IMR-90 (cell line): ENCODE results near the gene HYPK. TPM values are rescaled to one million over a fixed set of nuclear protein-coding genes. Genes with fewer than 3 reads are reported as not detected.
A peak's percentile ranks its signal among the peaks of the same experiment; 100 is the strongest.

Experiments used
- ATAC-seq: fragments of 200-7000 bp; cut with Tn5 transposase; 2 replicates; pipeline ENCODE4 v1.9.1; 2020; ENCODE audit warnings: low read depth, mild to moderate bottlenecking, moderate library complexity
- BruUV-seq: library from RNA; stranded (reverse); fragments of 400-500 nt; replicated peaks from 2 replicates; lab custom pipeline; 2021; lab: Mats Ljungman, UMichigan
- CTCF ChIA-PET: fragments of 300-600 bp; formaldehyde crosslinking; extraction: SDS; loops from one replicate; lab custom pipeline; 2021; ENCODE audit warnings: antibody characterized with exemption; lab: Yijun Ruan, JAX
- POLR2A ChIA-PET: fragments of 300-600 bp; sonication (Branson Sonifier 250); formaldehyde crosslinking; loops from one replicate; lab custom pipeline; 2022; ENCODE audit warnings: antibody characterized with exemption; ENCODE audit not compliant: unreplicated experiment; lab: Charles Lee
- DNase-seq: peaks from one replicate; pipeline ENCODE4 v3.0.0; 2013
- H2AFZ ChIP-seq: replicated peaks from 2 replicates; pipeline ENCODE3; 2013; ENCODE audit warnings: low read length, mild to moderate bottlenecking; ENCODE audit not compliant: poor library complexity
- H2AK5ac ChIP-seq: 2 replicates; pipeline ENCODE4 v1.6.1; 2013; ENCODE audit warnings: low read depth, low read length, inconsistent platforms
- H2AK9ac ChIP-seq: replicated peaks from 2 replicates; pipeline ENCODE3; 2013; ENCODE audit warnings: mild to moderate bottlenecking, low read depth, low read length, moderate library complexity; ENCODE audit not compliant: poor library complexity
- H2BK120ac ChIP-seq: 2 replicates; pipeline ENCODE4 v1.6.1; 2013; ENCODE audit warnings: low read depth, low read length, inconsistent platforms
- H2BK15ac ChIP-seq: 3 replicates; pipeline ENCODE4 v1.6.1; 2013; ENCODE audit warnings: low read depth, low read length, inconsistent platforms
- H2BK20ac ChIP-seq: 2 replicates; pipeline ENCODE4 v1.6.1; 2013; ENCODE audit warnings: low read depth, mild to moderate bottlenecking, inconsistent platforms, low read length, moderate library complexity
- H2BK5ac ChIP-seq: 2 replicates; pipeline ENCODE4 v1.6.1; 2013; ENCODE audit warnings: mild to moderate bottlenecking, low read depth, low read length, inconsistent platforms; ENCODE audit not compliant: poor library complexity, severe bottlenecking
- H3K14ac ChIP-seq: replicated peaks from 2 replicates; pipeline ENCODE4 v1.6.1; 2013; ENCODE audit warnings: low read depth, low read length, inconsistent platforms
- H3K18ac ChIP-seq: 2 replicates; pipeline ENCODE4 v1.6.1; 2013; ENCODE audit warnings: low read depth, low read length, control low read depth
- H3K23ac ChIP-seq: 2 replicates; pipeline ENCODE4 v1.6.1; 2013; ENCODE audit warnings: low read depth, low read length, inconsistent platforms
- H3K27ac ChIP-seq: 2 replicates; pipeline ENCODE4 v1.5.1; 2013; ENCODE audit warnings: mild to moderate bottlenecking, control low read depth, low read length; ENCODE audit not compliant: insufficient read depth
- H3K27me3 ChIP-seq: 2 replicates; pipeline ENCODE4 v1.6.1; 2013; ENCODE audit warnings: low read length; ENCODE audit not compliant: control insufficient read depth, insufficient read depth
- H3K36me3 ChIP-seq: 2 replicates; pipeline ENCODE4 v1.6.1; 2013; ENCODE audit warnings: low read length, mixed read lengths; ENCODE audit not compliant: control insufficient read depth, insufficient read depth
- H3K4ac ChIP-seq: 2 replicates; pipeline ENCODE4 v1.6.1; 2013; ENCODE audit warnings: low read depth, low read length, inconsistent platforms
- H3K4me1 ChIP-seq: 2 replicates; pipeline ENCODE4 v1.6.1; 2013; ENCODE audit warnings: low read length, mixed read lengths; ENCODE audit not compliant: control insufficient read depth, insufficient read depth
- H3K4me2 ChIP-seq: 2 replicates; pipeline ENCODE4 v1.6.1; 2013; ENCODE audit warnings: low read depth, mild to moderate bottlenecking, control low read depth, low read length, moderate library complexity
- H3K4me3 ChIP-seq: 2 replicates; pipeline ENCODE4 v1.5.1; 2013; ENCODE audit warnings: low read depth, mild to moderate bottlenecking, control low read depth, low read length, moderate library complexity; ENCODE audit not compliant: insufficient read depth
- H3K56ac ChIP-seq: 2 replicates; pipeline ENCODE4 v1.6.1; 2013; ENCODE audit warnings: low read length, inconsistent platforms; ENCODE audit not compliant: insufficient read depth; ENCODE audit errors: extremely low read depth
- H3K79me1 ChIP-seq, 2 experiments: 2 replicates each; pipeline ENCODE4 v1.6.1; 2013; ENCODE audit warnings: low read length in 2 of 2, inconsistent platforms in 1 of 2, low read depth in 1 of 2
- H3K9ac ChIP-seq: 2 replicates; pipeline ENCODE4 v1.6.1; 2013; ENCODE audit warnings: low read depth, low read length, control low read depth
- H3K9me1 ChIP-seq: 2 replicates; pipeline ENCODE4 v1.6.1; 2013; ENCODE audit warnings: low read length, inconsistent platforms; ENCODE audit not compliant: insufficient read depth
- H3K9me3 ChIP-seq: 2 replicates; pipeline ENCODE4 v1.6.1; 2013; ENCODE audit warnings: low read length; ENCODE audit not compliant: control insufficient read depth, insufficient read depth
- H4K20me1 ChIP-seq: 2 replicates; pipeline ENCODE4 v1.6.1; 2013; ENCODE audit warnings: low read length, inconsistent platforms; ENCODE audit not compliant: insufficient read depth
- H4K5ac ChIP-seq: 2 replicates; pipeline ENCODE4 v1.6.1; 2013; ENCODE audit warnings: mild to moderate bottlenecking, low read depth, low read length, control low read depth
- H4K8ac ChIP-seq, 2 experiments: 2 replicates each; pipeline ENCODE4 v1.6.1; 2013; ENCODE audit warnings: low read depth in 2 of 2, low read length in 2 of 2, control low read depth in 1 of 2, inconsistent platforms in 1 of 2
- H4K91ac ChIP-seq: 2 replicates; pipeline ENCODE4 v1.6.1; 2013; ENCODE audit warnings: low read depth, low read length, inconsistent platforms; ENCODE audit not compliant: insufficient read depth
- MAZ ChIP-seq: IDR thresholded peaks from 2 replicates; pipeline ENCODE4 v1.6.1; 2012; ENCODE audit warnings: low read depth, mild to moderate bottlenecking, low read length, improper control_type of control experiment, moderate library complexity, borderline replicate concordance
- RFX5 ChIP-seq: IDR thresholded peaks from 2 replicates; pipeline ENCODE4 v1.8.0; 2012; ENCODE audit warnings: low read depth, mild to moderate bottlenecking, low read length, moderate library complexity
- SMC3 ChIP-seq: fragments of 150-350 bp; IDR thresholded peaks from 2 replicates; pipeline ENCODE4 v1.6.1; 2016; ENCODE audit warnings: low read depth, mild to moderate bottlenecking, antibody characterized with exemption, low read length, moderate library complexity
- WGBS, 2 experiments: methylation state at CpG; one replicate each; pipeline versions ENCODE4 v1.1.5 to v1.1.7; 2013; ENCODE audit warnings: missing lambda C conversion rate in 2 of 2; ENCODE audit not compliant: insufficient read length in 1 of 2; ENCODE audit errors: extremely low coverage in 2 of 2; 5-methylcytosine and 5-hydroxymethylcytosine counted together
- dilution Hi-C: fragments of 300-500 bp; cut with HindIII; formaldehyde crosslinking; loops from one replicate; pipeline ENCODE4 v1.14.3; 2018; ENCODE audit warnings: low sequenced_read_pairs; ENCODE audit not compliant: unreplicated experiment
- in situ Hi-C: fragments of 300-500 bp; cut with MboI; formaldehyde crosslinking; loops from 3 replicates; pipeline ENCODE4 v1.14.3; 2019; ENCODE audit warnings: low sequenced_read_pairs, inconsistent platforms, mixed read lengths
- intact Hi-C: fragments of 100-400 bp; cut with micrococcal nuclease; formaldehyde crosslinking; loops from 2 replicates; pipeline ENCODE4 v1.10.0; 2022
- polyA plus RNA-seq, 3 experiments: library from polyadenylated mRNA; depleted of rRNA; stranded (reverse); fragments of >200 nt; gene quantifications; 2 replicates each; pipeline ENCODE4 v1.2.3, GENCODE V29; 2012; ENCODE audit warnings: low replicate concordance in 1 of 3
- total RNA-seq: library from RNA; depleted of rRNA; stranded (reverse); fragments of >200 nt; gene quantifications from 2 replicates; pipeline ENCODE4 v1.2.3, GENCODE V29; 2012

HYPK gene
- total and polyA plus RNA-seq, 2 of the 4 experiments (the other 2 are of a cell fraction) = 1.4 to 9.1 TPM

DNA sequence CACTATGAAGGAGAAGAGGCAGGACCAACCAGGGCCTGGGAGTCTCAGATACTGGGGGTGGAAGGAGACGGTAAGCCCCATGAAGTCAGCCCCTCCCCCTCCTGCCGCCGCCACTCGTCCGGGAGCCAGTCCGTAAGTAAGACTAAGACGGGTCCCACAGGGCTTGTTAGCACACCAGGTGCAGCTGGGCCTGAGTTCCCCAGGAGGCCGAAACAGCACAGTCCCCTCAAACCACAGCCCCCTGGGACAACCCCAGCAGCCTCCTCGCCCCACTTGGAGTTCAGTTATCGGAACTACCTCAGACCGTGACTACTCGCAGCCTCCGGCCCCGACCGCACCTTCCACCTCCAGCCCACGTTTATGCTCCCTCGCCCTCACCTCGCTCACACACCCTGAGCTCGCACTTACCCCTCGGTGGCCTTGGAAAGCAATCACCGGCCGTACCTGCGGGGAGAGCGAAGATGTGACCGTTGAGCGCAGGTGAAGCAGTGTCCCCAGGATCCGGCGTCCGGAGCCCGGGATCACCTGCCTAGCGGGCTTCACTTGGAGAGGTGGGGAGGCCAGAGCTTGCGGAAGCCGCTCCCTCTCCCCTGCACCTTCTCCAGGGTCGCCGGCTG, 24.2 kb upstream of the HYPK start:
- 0 out of 2 replicates have a peak overlapping the region, but pooled peaks have one; percentile 26 for H3K9ac ChIP-seq
- no peaks in the 10 kb centered on the region for H3K27me3 ChIP-seq
- H3K56ac ChIP-seq = no peak overlapping the region
- TF ChIP-seq SMC3 = no peak
- no peak for TF ChIP-seq RFX5
- TF ChIP-seq MAZ = no peak
- H3K36me3 ChIP-seq = peaks cover 11% of the 10 kb centered on the region
- H3K4me2 ChIP-seq = peak overlapping the region; percentile 84
- 0 out of 2 replicates have a peak, but pooled peaks cover 4% of the 10 kb centered on the region for H3K9me1 ChIP-seq
- DNase-seq = no peak
- no peak for ATAC-seq
- H2BK15ac ChIP-seq = no peak overlapping the region
- ChIA-PET POLR2A (no interaction called here), CTCF (interaction anchor here (0.5 to 1.0 kb wide), 4 partner anchors 10 to 289 kb away, joined by 3 read pairs; partner anchors contain the start of gene SERF2)
- peak overlapping the region; percentile 74 for H3K4me3 ChIP-seq
- no peak overlapping the region for H2BK5ac ChIP-seq
- H3K9me3 ChIP-seq = no peaks in the 10 kb centered on the region
- no peak overlapping the region for H3K18ac ChIP-seq
- H4K91ac ChIP-seq = no peak overlapping the region
- H2BK20ac ChIP-seq = no peak overlapping the region
- peaks cover 5% of the 10 kb centered on the region; the same call in 1 of the 2 replicates for H3K4me1 ChIP-seq
- H4K5ac ChIP-seq = no peak overlapping the region; the same call in 1 of the 2 replicates
- no TSS peak for BruUV-seq
- dilution Hi-C loops (no loop called here), in situ Hi-C loops (no loop called here), intact Hi-C loops (loop anchor here (10.0 kb wide), 1 partner anchor 261 kb away; the partner anchor contains the start of gene MAP1A)
- H4K8ac ChIP-seq = no peak overlapping the region
- peaks cover 5 to 6% of the 10 kb centered on the region in 2 experiments; a peak in 2 of 4 replicates for H3K79me1 ChIP-seq
- H2AFZ ChIP-seq = peak overlapping the region; percentile 92
- no peak overlapping the region; the same call in 1 of the 2 replicates for H3K27ac ChIP-seq
- no peak overlapping the region for H3K4ac ChIP-seq
- H4K20me1 ChIP-seq = no peaks in the 10 kb centered on the region; the same call in 1 of the 2 replicates
- no peak overlapping the region for H3K23ac ChIP-seq
- no peak overlapping the region for H3K14ac ChIP-seq
- H2AK5ac ChIP-seq = peak overlapping the region; percentile 73; the same call in 1 of the 2 replicates
- no peak overlapping the region for H2BK120ac ChIP-seq
- H2AK9ac ChIP-seq = no peak overlapping the region
- 64% methylated on average over 8 of the region's 35 CpGs; no CpG with 5 or more reads in 1 of the 2 experiments for WGBS, 2 experiments
